Measurements from ENCODE around the gene LRRC7. TPM values are rescaled to one million over a fixed set of nuclear protein-coding genes. Genes with fewer than 3 reads are reported as not detected.

The LRRC7 gene
- total RNA-seq, 1 donor: under 0.01 TPM

DNA sequence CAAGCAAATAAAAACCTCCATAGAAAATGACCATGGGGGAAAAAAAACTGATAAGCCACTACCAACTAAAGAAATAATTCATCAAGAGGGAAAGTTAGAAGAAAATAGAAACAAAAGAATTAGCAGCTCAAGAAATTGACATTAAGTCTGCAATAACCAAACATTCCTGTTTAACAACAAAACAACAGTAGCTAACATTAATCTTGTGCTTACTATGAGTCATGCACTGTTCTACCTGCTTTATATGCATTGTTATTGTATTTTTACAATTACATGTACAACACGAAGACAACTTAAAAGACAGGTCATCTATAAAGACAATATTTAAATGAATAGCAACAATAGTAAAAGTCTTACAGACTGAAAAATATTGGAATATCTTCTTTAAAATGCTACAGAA is 34.4 kb upstream of the LRRC7 start:
- no peaks in the 10 kb centered on the region for H4K20me1 ChIP-seq (ENCODE audit: insufficient read depth, low read length)
- no peak overlapping the region for H3K4me3 ChIP-seq (ENCODE audit: insufficient read depth, low read length)
- H3K4me2 ChIP-seq (ENCODE audit: insufficient read depth, low read length): no peak overlapping the region
- H2AFZ ChIP-seq (ENCODE audit: low read length): no peak overlapping the region
- no peaks in the 10 kb centered on the region for H3K9me3 ChIP-seq (ENCODE audit: low read depth, low read length)
- no peaks in the 10 kb centered on the region for H3K36me3 ChIP-seq (ENCODE audit: insufficient read depth, low read length)
- H3K27ac ChIP-seq (ENCODE audit: low read depth, low read length): no peak overlapping the region
- no peaks in the 10 kb centered on the region for H3K4me1 ChIP-seq (ENCODE audit: insufficient read depth, low read length)
- TF ChIP-seq CTCF (IDR thresholded peaks at IDR 0.05; ENCODE audit: extremely low read depth, low read depth, low read length): no peak
- no peak for DNase-seq (ENCODE audit: insufficient read length, low spot score, missing footprints)
- no peaks in the 10 kb centered on the region for H3K79me2 ChIP-seq (ENCODE audit: insufficient read depth, low read length)
- no peaks in the 10 kb centered on the region for H3K27me3 ChIP-seq (ENCODE audit: insufficient read depth, low read length)

DNA sequence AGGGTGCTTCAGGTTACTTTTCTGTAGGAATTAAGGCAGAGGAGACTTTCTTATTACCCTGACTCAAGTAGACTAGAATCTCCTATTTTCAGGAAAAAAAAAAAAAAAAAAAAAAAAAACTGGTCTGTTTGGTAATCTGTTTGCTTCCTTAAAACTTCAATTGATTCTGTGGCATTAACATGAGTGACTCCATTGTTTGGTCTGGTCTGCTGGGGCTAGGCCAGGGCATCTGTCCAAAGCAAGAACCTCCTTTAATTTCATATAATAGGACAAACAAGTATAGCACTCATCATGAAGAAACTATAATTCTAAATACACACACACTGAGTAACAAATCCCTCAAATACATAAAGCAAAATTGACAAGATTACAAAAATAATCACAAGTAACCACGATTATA is 32.9 kb upstream of the LRRC7 start:
- no peak for TF ChIP-seq CTCF (IDR thresholded peaks at IDR 0.05; ENCODE audit: extremely low read depth, low read depth, low read length)
- no peaks in the 10 kb centered on the region for H3K4me1 ChIP-seq (ENCODE audit: insufficient read depth, low read length)

DNA sequence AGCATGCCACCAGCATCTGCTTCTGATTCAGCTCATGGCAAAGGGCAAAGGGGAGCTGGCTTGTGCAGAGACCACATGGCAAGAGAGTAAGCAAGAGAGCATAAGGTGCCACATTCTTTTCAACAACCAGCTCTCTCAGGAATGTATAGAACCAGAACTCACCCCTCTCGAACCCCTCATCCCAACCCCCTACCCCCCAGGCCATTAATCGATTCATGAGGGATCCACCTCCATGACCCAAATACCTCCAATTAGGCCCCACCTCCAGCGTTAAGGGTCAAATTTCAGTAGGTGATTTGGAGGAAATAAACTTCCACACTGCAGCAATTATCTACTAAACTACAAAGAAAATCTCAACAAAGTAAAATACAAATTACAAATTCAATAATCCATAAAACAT is 32.2 kb upstream of the LRRC7 start:
- Histone ChIP-seq H3K9me3 (ENCODE audit: low read depth, low read length) (no peaks in the 10 kb centered on the region), H2AFZ (ENCODE audit: low read length) (no peak overlapping the region)
- DNase-seq (ENCODE audit: insufficient read length, low spot score, missing footprints): no peak

More for the DNA sequence above, 32.9 kb upstream of the LRRC7 start:
- Histone ChIP-seq H3K4me2 (ENCODE audit: insufficient read depth, low read length) (no peak overlapping the region), H3K27me3 (ENCODE audit: insufficient read depth, low read length) (no peaks in the 10 kb centered on the region), H3K4me3 (ENCODE audit: insufficient read depth, low read length) (no peak overlapping the region), H3K27ac (ENCODE audit: low read depth, low read length) (no peak overlapping the region), H2AFZ (ENCODE audit: low read length) (no peak overlapping the region), H3K79me2 (ENCODE audit: insufficient read depth, low read length) (no peaks in the 10 kb centered on the region), H4K20me1 (ENCODE audit: insufficient read depth, low read length) (no peaks in the 10 kb centered on the region), H3K36me3 (ENCODE audit: insufficient read depth, low read length) (no peaks in the 10 kb centered on the region), H3K9me3 (ENCODE audit: low read depth, low read length) (no peaks in the 10 kb centered on the region)
- DNase-seq (ENCODE audit: insufficient read length, low spot score, missing footprints): no peak

GRCh38 chr1:69540052-69540451 is 27.7 kb upstream of the LRRC7 start:
- Histone ChIP-seq H2AFZ (ENCODE audit: low read length) (no peak overlapping the region), H3K4me1 (ENCODE audit: insufficient read depth, low read length) (no peaks in the 10 kb centered on the region), H3K36me3 (ENCODE audit: insufficient read depth, low read length) (no peaks in the 10 kb centered on the region), H4K20me1 (ENCODE audit: insufficient read depth, low read length) (no peaks in the 10 kb centered on the region), H3K9me3 (ENCODE audit: low read depth, low read length) (no peaks in the 10 kb centered on the region), H3K4me3 (ENCODE audit: insufficient read depth, low read length) (no peak overlapping the region), H3K4me2 (ENCODE audit: insufficient read depth, low read length) (no peak overlapping the region), H3K27ac (ENCODE audit: low read depth, low read length) (no peak overlapping the region), H3K79me2 (ENCODE audit: insufficient read depth, low read length) (no peaks in the 10 kb centered on the region), H3K27me3 (ENCODE audit: insufficient read depth, low read length) (no peaks in the 10 kb centered on the region)
- no peak for TF ChIP-seq CTCF (IDR thresholded peaks at IDR 0.05; ENCODE audit: extremely low read depth, low read depth, low read length)
- no peak for DNase-seq (ENCODE audit: insufficient read length, low spot score, missing footprints)

More for the DNA sequence above, 32.2 kb upstream of the LRRC7 start:
- no peaks in the 10 kb centered on the region for H3K36me3 ChIP-seq (ENCODE audit: insufficient read depth, low read length)
- no peak overlapping the region for H3K4me3 ChIP-seq (ENCODE audit: insufficient read depth, low read length)
- no peaks in the 10 kb centered on the region for H3K79me2 ChIP-seq (ENCODE audit: insufficient read depth, low read length)
- TF ChIP-seq CTCF (IDR thresholded peaks at IDR 0.05; ENCODE audit: extremely low read depth, low read depth, low read length): no peak
- no peaks in the 10 kb centered on the region for H4K20me1 ChIP-seq (ENCODE audit: insufficient read depth, low read length)
- no peaks in the 10 kb centered on the region for H3K4me1 ChIP-seq (ENCODE audit: insufficient read depth, low read length)
- no peaks in the 10 kb centered on the region for H3K27me3 ChIP-seq (ENCODE audit: insufficient read depth, low read length)
- no peak overlapping the region for H3K4me2 ChIP-seq (ENCODE audit: insufficient read depth, low read length)
- no peak overlapping the region for H3K27ac ChIP-seq (ENCODE audit: low read depth, low read length)
